PC-9 (cell line): ENCODE data around the gene KCNK2. TPM values are rescaled to one million over a fixed set of nuclear protein-coding genes. Genes with fewer than 3 reads are reported as not detected.

Experiments
- BruUV-seq: library from RNA; stranded (reverse); fragments of 400-500 nt; replicated peaks from 2 replicates; lab custom pipeline; 2021; lab: Mats Ljungman, UMichigan
- CTCF ChIA-PET: fragments of 300-600 bp; sonication (Branson Sonifier 250); formaldehyde crosslinking; loops from one replicate; lab custom pipeline; 2022; ENCODE audit warnings: antibody characterized with exemption; lab: Charles Lee
- POLR2A ChIA-PET: fragments of 300-600 bp; sonication (Branson Sonifier 250); formaldehyde crosslinking; loops from one replicate; lab custom pipeline; 2022; ENCODE audit warnings: antibody characterized with exemption; ENCODE audit not compliant: unreplicated experiment; lab: Charles Lee
- DNase-seq, 2 experiments: peaks; one replicate each; pipeline versions ENCODE4 v3.0.0 to v3.0.0-alpha.2; 2015 to 2022; ENCODE audit warnings: mixed read lengths in 1 of 2
- H2AFZ ChIP-seq: fragments of 200-600 bp; sonication (generic); 2 replicates; pipeline ENCODE4 v1.8.1; 2017; ENCODE audit warnings: antibody characterized with exemption
- H3F3A ChIP-seq: fragments of 200-600 bp; sonication (generic); 2 replicates; pipeline ENCODE4 v1.8.1; 2017; ENCODE audit warnings: antibody characterized with exemption, mild to moderate bottlenecking, low read depth; ENCODE audit not compliant: insufficient read depth
- H3K27ac ChIP-seq: fragments of 200-600 bp; sonication (generic); 2 replicates; pipeline ENCODE4 v1.6.1; 2016; ENCODE audit warnings: mixed run types
- H3K27me3 ChIP-seq: fragments of 200-600 bp; sonication (generic); 2 replicates; pipeline ENCODE4 v1.6.1; 2016; ENCODE audit warnings: low read depth, mixed run types; ENCODE audit not compliant: insufficient read depth
- H3K36me3 ChIP-seq: fragments of 200-600 bp; sonication (generic); 2 replicates; pipeline ENCODE4 v1.6.1; 2016; ENCODE audit warnings: low read depth, mixed run types
- H3K4me1 ChIP-seq: fragments of 200-600 bp; sonication (generic); replicated peaks from 2 replicates; pipeline ENCODE4 v1.6.1; 2016; ENCODE audit warnings: mixed run types; ENCODE audit not compliant: insufficient read depth
- H3K4me2 ChIP-seq: fragments of 200-600 bp; sonication (generic); 2 replicates; pipeline ENCODE4 v1.6.1; 2017; ENCODE audit warnings: mixed run types
- H3K4me3 ChIP-seq: fragments of 200-600 bp; sonication (generic); 2 replicates; pipeline ENCODE4 v1.6.1; 2016; ENCODE audit warnings: mixed run types
- H3K79me2 ChIP-seq: fragments of 200-600 bp; sonication (generic); 2 replicates; pipeline ENCODE4 v1.6.1; 2017; ENCODE audit warnings: low read depth, mixed run types
- H3K9me2 ChIP-seq: fragments of 200-600 bp; sonication (generic); 2 replicates; pipeline ENCODE4 v1.8.1; 2017; ENCODE audit warnings: mild to moderate bottlenecking; ENCODE audit not compliant: insufficient read depth
- H3K9me3 ChIP-seq: fragments of 200-600 bp; sonication (generic); 2 replicates; pipeline ENCODE4 v1.8.1; 2016; ENCODE audit warnings: low read depth; ENCODE audit not compliant: insufficient read depth
- H4K20me1 ChIP-seq: fragments of 200-600 bp; sonication (generic); 2 replicates; pipeline ENCODE4 v1.8.1; 2017; ENCODE audit not compliant: insufficient read depth
- EZH2 ChIP-seq: fragments of 200-600 bp; sonication (generic); IDR thresholded peaks from 2 replicates; pipeline ENCODE4 v1.8.0; 2017; ENCODE audit warnings: antibody characterized with exemption, low read depth
- intact Hi-C: fragments of 100-400 bp; cut with micrococcal nuclease; formaldehyde crosslinking; loops from one replicate; pipeline ENCODE4 v1.10.0; 2022; ENCODE audit not compliant: unreplicated experiment
- total RNA-seq: library from RNA; stranded (reverse); gene quantifications from 2 replicates; pipeline ENCODE4 v1.2.3, GENCODE V29; 2021
- TF ChIP-seq, protein P1 (sequence below): fragments of 200-600 bp; sonication (generic); conservative IDR thresholded peaks from 2 replicates; pipeline ENCODE4 v1.6.1; 2017; ENCODE audit warnings: mixed run types, antibody characterized with exemption, mild to moderate bottlenecking, moderate library complexity

KCNK2 gene
- total RNA-seq, 1 experiment from 2014 or later, result 0.90 TPM

DNA sequence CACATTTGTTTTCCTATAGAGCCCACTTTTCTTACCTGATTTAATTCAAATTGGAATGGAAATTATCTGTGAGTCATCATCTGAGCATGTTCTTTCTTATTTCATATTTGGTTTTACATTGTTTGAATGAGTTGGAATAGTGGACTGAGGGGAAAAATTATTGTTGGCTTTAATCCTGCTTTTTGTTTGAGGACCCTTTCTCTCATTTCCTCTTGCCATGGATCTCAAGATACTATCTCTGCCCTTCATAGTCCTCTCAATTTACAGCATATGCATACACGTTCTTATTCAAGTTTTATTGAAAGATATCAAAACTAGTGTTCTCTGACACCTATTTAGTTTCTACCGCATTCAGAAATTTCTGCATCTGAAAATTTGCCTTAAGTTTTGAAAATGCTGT is 5.1 kb downstream of the KCNK2 start:
- no peak overlapping the region for H3K27ac ChIP-seq
- no peaks in the 10 kb centered on the region for H3K9me3 ChIP-seq
- H3K4me3 ChIP-seq, result no peak overlapping the region
- H3K79me2 ChIP-seq, result no peaks in the 10 kb centered on the region
- no peak for DNase-seq
- BruUV-seq, result no TSS peak
- no peaks in the 10 kb centered on the region for H3K36me3 ChIP-seq
- H3K4me2 ChIP-seq, result no peak overlapping the region
- CTCF ChIA-PET, result no interaction called here
- TF ChIP-seq, protein P1, sequence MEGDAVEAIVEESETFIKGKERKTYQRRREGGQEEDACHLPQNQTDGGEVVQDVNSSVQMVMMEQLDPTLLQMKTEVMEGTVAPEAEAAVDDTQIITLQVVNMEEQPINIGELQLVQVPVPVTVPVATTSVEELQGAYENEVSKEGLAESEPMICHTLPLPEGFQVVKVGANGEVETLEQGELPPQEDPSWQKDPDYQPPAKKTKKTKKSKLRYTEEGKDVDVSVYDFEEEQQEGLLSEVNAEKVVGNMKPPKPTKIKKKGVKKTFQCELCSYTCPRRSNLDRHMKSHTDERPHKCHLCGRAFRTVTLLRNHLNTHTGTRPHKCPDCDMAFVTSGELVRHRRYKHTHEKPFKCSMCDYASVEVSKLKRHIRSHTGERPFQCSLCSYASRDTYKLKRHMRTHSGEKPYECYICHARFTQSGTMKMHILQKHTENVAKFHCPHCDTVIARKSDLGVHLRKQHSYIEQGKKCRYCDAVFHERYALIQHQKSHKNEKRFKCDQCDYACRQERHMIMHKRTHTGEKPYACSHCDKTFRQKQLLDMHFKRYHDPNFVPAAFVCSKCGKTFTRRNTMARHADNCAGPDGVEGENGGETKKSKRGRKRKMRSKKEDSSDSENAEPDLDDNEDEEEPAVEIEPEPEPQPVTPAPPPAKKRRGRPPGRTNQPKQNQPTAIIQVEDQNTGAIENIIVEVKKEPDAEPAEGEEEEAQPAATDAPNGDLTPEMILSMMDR, result no peak
- no peak for TF ChIP-seq EZH2
- H3K4me1 ChIP-seq, result no peaks in the 10 kb centered on the region
- peaks cover 5% of the 10 kb centered on the region; the same call in 1 of the 2 replicates for H3K27me3 ChIP-seq
- no peaks in the 10 kb centered on the region for H4K20me1 ChIP-seq
- H3F3A ChIP-seq, result no peaks in the 10 kb centered on the region
- H3K9me2 ChIP-seq, result no peaks in the 10 kb centered on the region; the same call in 1 of the 2 replicates
- intact Hi-C loops, result no loop called here
- no peak overlapping the region for H2AFZ ChIP-seq
- POLR2A ChIA-PET, result no interaction called here

- Histone ChIP-seq H3K36me3 (no peaks in the 10 kb centered on the region), H3F3A (no peaks in the 10 kb centered on the region), H3K27me3 (no peaks in the 10 kb centered on the region), H3K4me2 (no peak overlapping the region), H3K9me3 (no peaks in the 10 kb centered on the region), H2AFZ (no peak overlapping the region), H3K4me3 (no peak overlapping the region), H4K20me1 (no peaks in the 10 kb centered on the region), H3K9me2 (peaks cover 9% of the 10 kb centered on the region; the same call in 1 of the 2 replicates), H3K27ac (no peak overlapping the region), H3K79me2 (no peaks in the 10 kb centered on the region), H3K4me1 (no peaks in the 10 kb centered on the region)
- BruUV-seq, result no TSS peak
- intact Hi-C loops, result no loop called here
- no peak for TF ChIP-seq EZH2
- TF ChIP-seq, protein P1, result no peak
- ChIA-PET POLR2A (no interaction called here), CTCF (no interaction called here)
- no peak for DNase-seq
Observed at GRCh38 chr1:215094381-215094780, 11.8 kb downstream of the KCNK2 start.

DNA sequence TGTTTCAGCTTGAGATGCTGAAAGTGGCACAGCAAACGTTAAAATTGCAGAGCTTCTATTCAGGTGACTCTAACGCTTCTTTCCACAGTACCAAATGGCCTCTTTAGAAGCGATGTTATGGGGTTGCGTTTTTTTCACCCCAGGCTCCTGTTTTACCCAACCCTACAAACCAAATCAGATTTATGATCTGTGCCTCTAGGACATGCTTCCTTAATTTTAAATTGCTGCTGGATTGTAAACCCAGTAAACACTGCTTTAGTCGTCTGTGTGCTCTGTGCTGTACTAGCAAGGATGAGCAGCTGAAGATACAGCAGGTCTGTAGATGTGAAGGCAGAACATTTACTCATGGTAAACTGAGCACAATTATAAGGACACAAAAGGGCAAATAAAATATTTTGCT is 13.0 kb downstream of the KCNK2 start:
- intact Hi-C loops, result no loop called here
- Histone ChIP-seq H2AFZ (no peak overlapping the region), H3K4me2 (no peak overlapping the region), H3F3A (no peaks in the 10 kb centered on the region), H3K36me3 (no peaks in the 10 kb centered on the region), H3K79me2 (no peaks in the 10 kb centered on the region), H3K4me1 (no peaks in the 10 kb centered on the region), H3K27ac (no peak overlapping the region), H3K9me3 (no peaks in the 10 kb centered on the region), H3K27me3 (no peaks in the 10 kb centered on the region), H3K9me2 (peaks cover 9% of the 10 kb centered on the region; the same call in 1 of the 2 replicates), H4K20me1 (no peaks in the 10 kb centered on the region), H3K4me3 (no peak overlapping the region)
- no peak for DNase-seq
- BruUV-seq, result no TSS peak
- ChIA-PET POLR2A (no interaction called here), CTCF (no interaction called here)
- no peak for TF ChIP-seq EZH2
- TF ChIP-seq, protein P1, result no peak
